Cerebellar nuclear complex (tissue), 1 donor: ENCODE measurements around the gene LGALS7B.
"Not testable (repeated sequence)": the region's sequence is repeated elsewhere in the genome, so short reads cannot be mapped to it uniquely, and the experiment has no call there.

Experiments used
- DNase-seq, 2 experiments: peaks; one replicate each; lab custom pipeline; 2025; lab: John Stamatoyannopoulos, UW

Gene LGALS7B

DNA sequence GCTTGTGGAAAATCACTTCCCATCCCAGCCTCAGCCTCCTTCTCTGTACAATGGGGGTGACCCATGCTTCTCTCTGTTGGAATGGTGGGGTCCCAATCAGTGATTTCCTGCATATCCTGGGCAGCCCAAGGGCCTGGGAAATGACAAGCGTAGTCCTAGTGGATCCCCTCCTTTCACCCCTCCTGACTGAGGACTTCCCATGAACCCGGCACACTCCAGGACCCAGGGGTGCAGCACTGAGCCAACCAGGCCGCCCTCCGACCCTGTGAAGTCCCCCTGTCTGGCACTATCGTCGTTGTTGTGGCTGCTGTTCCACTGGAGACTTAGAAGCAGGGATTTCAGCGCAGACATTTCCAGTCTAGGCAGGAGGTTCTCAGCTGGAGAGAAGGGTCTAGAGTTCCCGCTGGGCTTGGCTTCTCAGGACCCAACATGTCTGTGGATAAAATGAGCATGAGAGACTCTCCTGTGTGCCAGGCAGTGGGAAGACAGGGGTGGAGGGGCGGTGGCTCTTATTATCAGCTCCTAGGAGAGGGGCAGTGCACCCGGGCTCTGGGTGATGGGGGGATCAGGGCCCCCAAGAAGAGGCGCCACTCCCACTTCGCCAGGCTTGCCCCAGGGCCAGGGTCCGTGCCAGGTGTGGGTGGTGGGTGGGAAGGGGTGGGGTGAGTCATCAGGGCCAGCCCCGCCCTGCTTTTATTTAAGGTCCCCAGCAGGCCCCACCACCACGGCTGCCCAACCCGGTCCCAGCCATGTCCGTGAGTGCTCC is at the start of gene LGALS7B:
Gene LGALS7B, plus strand, starts transcription at position 723 of the 766 bp plus-strand sequence. Its CDS starts 27 bp downstream, at position 750.
- no peak for DNase-seq

DNA sequence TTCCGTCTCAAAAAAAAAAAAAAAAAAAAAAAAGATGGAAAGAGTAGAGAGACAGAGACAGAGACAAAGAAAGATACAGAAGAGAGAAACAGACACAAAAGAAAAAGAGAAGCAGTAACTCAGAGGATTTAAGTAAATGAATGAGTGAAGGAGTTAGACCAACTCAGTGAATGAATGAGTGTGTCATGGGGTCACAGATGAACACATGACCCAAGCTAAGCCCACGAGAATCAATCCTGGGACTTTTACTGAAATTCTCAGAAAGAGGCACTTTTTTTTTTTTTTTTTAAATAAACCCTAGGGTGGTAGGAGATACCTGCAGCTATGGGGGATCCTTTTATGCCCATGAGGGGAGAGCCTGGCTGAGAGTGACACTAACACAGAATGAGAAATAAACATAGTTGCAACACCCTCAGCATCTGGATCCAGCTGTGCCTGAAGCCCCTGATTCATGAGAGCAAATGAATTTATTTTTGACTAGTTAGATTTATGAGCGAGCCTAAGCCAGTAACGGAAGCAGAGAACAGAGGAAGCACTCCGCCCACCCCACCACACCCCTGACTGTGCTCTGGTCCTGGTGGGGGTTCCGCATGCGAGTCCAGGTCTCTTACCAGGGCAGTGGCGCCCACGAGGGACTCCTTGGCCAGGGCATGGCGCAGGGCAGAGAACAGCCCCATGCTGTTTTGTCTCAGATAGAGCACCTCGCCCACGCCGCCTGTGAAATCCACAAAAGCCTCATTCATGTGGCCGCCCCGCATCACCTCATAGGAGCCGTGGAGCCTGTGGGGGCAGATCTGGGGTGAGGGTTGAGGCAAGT is 49.4 kb upstream of the LGALS7B start:
- DNase-seq, result no peak

DNA sequence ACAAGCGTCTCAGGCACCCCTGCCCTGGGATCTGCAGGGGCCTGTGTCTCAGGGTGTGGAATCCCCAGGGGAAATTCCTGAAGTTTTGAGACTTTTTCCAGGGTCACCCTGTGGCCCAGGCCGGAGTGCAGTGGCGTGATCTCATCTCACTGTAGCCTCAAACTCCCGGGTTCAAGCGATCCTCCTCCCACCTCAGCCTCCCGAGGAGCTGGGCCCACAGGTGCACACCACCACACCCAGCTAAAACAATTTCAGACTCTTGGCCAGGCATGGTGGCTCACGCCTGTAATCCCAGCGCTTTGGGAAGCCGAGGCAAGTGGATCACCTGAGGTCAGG is 48.8 kb upstream of the LGALS7B start:
- DNase-seq, result no peak

DNA sequence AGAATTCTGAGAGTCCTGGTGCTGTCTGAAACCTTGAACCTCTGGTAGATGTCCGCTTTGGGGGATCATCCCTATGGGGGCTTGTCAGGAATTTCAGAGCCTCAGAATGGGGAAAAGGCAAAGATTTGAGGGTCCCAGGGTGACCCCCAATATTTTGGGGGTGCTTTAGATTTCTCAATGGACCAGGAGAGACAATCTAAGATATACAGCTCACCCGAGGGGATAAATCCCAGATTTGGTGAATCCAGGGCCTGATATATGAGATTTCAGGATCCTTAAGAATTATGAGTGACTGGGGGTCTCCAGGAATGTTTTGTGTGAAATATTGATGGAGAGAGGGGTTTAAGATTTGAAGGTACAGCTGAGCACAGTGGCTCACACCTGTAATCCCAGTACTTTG is 48.1 kb upstream of the LGALS7B start:
- no peak for DNase-seq

DNA sequence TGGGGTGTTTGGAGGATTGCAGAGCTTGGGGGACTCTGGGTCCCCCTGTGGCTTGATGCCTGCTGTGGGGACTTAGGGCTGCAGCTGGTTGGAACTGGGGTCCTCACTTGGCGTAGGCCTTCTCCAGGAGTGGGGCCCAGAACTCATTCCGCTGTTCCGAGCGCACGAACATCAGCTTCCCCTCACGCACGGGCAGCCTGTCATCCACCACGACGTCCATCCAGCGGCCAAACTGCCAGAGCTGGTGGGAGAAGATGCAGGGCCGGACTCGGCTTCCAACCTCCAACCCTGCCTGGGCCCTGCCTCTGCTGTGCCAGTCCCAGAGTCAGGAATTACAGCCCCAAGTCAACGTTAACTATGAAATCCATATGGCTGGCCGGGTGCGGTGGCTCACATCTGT is 47.3 kb upstream of the LGALS7B start:
- no peak for DNase-seq

DNA sequence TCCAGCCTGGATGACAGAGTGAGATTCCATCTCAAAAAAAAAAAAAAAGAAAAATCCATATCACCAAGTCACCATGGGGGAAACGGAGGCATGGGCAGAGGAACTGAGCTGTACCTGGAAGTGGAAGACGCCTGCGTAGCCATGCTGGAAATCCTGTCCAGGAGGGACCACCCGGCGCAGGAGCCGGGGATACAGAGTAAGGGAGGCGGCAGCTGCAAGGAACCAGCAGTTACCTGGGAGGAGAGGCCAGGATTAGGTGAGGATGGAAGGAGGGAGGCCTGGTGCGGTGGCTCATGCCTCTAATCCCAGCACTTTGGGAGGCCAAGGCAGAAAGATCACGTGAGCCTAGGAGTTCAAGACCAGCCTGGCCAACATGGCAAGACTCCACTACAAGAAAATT is 46.7 kb upstream of the LGALS7B start:
- DNase-seq, result no peak

DNA sequence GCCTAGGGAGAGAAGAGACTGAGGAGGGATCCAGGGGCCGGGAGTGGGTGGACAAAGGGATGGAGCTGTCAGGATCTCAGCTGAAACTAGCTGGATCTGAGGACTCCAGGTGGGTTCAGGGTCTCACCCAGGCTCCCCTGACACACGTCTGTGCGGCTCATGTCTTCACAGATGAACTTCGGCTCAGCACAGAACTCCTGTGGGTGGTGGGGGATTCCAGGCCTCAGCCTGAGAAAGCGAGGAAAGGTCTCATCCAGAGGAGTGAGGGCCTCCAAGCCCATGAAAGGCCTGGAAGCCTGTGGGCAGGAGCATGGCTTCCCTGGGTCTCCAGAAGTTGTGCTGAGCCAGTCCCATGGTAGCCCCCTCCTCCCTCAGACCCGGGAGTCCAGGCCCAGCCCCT is 46.1 kb upstream of the LGALS7B start:
- no peak for DNase-seq

DNA sequence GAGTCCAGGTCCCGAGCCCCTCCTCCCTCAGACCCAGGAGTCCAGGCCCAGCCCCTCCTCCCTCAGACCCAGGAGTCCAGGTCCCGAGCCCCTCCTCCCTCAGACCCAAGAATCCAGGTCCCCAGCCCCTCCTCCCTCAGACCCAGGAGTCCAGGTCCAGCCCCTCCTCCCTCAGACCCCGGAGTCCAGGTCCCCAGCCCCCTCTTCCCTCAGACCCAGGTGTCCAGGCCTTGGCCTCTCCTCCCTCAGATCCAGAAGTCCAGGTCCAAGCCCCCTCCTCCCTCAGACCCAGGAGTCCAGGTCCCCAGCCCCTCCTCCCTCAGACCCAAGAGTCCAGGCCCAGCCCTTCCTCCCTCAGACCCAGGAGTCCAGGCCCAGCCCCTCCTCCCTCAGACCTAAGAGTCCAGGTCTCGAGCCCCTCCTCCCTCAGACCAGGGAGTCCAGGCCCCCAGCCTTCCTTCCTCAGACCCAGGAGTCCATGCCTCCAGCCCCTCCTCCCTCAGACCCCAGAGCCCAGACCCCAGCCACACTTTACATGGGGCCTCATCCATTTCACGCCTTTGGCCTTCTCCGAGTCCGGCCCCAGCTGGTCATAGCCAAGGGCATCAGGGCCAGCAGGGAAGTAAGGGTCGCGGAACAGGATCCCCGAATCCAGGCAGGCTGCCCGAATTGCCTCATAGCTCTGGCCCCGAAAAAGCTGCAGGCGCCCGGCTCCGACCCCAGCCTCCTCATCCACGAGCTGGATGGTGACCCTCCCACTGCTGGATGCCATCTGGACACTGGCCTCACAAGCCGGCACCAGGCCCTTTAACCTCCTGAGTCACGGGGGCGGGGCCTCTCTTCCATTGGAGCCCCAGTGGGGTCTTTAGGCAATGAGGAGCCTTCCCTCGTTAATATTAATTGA is 45.4 kb upstream of the LGALS7B start:
- no peak for DNase-seq

DNA sequence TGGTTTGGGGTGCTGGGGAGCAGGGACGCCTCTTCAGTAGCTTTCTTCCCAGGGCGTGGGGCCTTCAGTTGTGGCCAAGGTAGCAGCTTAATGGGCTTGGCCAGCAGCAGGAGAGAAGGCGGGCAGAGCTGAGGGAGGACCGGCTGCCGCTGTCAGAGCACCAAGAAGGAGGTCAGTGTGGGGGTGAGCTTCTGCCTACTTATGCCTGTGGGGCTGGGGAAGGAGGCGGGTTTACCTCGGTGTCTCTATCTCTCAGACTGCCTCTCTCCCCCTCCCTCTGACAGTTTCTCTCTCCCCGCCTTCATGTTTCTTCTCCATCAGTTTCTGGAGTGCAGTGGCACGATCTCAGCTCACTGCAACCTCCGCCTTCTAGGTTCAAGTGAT is 44.7 kb upstream of the LGALS7B start, which contains the start of gene CAPN12:
Gene CAPN12, minus strand, starts transcription at position 177 of the 384 bp plus-strand sequence. CDS start 309 bp downstream, outside the sequence.
- no peak for DNase-seq

DNA sequence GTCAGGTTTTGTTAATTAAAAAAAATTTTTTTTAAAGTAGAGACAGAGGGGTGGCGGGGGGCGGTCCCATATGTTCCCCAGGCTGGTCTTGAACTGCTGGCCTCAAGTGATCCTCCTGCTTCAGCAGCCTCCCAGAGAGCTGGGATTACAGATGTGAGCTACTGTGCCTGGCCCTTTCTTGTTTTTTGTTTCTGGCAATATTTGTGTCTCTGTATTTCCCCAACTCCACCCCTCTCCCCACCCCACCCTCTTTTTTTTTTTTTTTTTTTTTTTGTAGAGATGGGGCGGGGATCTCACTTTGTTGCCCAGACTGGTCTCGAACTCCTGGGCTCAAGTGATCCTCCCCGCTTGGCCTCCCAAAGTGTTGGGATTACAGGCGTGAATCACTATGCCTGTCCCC is 44.1 kb upstream of the LGALS7B start:
- no peak for DNase-seq

DNA sequence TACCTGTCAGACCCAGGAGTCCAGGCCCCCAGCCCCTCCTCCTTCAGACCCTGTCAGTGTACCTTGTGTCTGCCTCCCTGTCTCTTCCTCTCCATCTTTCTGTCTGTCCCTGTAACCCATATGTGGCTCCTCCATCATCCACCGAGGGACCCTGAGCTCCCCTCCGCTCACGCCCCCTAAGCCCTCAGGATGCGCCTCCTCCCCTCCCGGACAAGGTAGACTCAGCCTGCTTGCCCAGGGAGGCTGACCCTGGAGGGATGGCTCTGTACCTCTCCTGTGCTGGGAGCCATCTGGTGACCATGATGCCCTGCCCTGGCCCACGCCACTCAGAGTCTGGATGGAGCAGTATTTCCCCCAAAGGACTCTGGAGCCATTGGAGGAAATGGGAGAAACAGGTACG is 43.7 kb upstream of the LGALS7B start:
- no peak for DNase-seq

DNA sequence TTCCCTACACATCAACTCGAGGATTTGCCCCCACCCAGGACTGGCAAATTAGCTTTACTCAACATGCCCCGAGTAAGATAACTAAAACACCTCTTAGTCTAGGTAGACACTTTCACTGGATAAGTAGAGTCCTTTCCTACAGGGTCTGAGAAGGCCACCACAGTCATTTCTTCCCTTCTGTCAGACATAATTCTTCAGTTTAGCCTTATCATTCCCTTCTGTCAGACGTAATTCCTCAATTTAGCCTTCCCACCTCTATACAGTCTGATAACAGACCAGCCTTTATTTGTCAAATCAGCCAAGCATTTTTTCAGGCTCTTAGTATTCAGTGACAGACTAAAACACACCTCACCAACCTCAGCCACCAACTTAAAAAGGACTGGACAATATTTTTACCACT is 35.2 kb upstream of the LGALS7B start:
- DNase-seq, result not testable (repeated sequence)

DNA sequence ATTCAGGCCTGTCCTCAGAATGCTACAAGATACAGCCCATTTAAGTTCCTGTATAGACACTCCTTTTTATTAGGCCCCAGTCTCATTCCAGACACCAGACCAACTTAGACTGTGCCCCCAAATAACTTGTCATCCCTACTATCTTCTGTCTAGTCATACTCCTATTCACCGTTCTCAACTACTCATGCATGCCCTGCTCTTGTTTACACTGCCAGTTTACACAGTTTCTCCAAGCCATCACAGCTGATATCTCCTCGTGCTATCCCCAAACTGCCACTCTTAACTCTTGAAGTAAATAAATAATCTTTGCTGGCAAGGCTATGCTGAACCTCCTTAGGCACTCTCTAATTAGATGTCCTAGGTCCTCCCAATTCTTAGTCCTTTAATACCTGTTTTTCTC is 34.8 kb upstream of the LGALS7B start:
- not testable (repeated sequence) for DNase-seq

DNA sequence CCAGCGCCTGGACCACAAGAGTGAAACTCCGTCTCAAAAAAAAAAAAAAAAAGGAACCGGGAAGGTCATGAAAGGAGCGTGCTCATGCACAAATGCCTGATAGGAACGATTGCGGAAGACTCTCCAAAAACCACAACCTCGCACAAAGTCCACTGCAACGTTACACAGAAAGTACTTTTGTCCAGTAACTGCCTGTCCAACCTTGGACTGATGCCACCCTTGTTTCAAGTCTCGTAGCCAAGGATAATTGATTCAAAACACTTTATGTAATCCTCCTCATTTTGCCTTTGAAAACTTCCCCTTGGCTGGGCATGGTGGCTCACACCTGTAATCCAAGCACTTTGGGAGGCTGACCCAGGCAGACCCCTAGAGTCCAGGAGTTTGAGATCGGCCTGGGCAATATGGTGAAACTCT is 29.4 kb upstream of the LGALS7B start:
- DNase-seq, result no peak

DNA sequence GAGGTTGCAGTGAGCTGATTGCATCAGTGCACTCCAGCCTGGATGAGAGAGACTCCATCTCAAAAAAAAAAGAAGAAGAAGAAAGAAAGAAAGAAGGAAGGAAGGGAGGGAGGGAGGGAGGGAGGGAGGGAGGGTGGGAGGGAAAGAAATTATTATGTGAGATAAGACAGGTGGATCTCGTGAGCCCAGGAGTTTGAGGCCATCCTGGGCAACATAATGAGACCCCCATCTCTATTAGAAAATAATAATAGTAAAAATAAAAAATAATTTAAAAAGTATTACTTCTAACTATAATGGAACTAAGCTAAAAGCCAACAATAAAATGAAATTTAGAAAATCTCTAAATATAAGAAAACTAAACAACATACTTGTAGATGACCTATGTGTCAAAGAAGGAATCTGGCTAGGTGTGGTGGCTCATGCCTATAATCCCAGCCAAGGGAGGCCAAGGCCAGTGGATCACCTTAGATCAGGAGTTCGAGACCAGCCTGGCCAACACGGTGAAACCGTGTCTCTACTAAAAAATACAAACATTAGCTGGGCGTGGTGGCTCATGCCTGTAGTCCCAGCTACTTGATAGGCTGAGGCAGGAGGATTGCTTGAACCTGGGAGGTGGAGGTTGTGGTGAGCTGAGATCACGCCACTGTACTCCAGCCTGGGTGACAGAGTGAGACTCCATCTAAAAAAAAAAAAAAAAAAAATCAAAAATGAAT is 28.0 kb upstream of the LGALS7B start:
- DNase-seq, result not testable (repeated sequence)

DNA sequence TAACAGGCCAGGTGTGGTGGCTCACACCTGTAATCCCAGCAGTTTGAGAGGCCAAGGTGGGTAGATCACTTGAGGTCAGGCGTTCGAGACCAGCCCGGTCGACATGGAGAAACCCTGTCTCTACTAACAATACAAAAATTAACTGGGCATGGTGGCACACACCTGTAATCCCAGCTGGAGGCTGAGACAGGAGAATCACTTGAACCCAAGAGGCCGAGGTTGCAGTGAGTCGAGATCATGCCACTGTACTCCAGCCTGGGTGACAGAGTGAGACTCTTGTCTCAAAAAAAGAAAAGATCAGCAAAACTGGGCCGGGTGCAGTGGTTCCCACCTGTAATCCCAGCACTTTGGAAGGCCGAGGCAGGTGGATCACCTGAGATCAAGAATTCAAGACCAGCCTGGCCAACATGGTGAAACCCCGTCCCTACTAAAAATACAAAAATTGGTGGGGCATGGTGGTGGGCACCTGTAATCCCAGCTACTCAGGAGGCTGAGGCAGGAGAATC is 27.1 kb upstream of the LGALS7B start:
- not testable (repeated sequence) for DNase-seq

DNA sequence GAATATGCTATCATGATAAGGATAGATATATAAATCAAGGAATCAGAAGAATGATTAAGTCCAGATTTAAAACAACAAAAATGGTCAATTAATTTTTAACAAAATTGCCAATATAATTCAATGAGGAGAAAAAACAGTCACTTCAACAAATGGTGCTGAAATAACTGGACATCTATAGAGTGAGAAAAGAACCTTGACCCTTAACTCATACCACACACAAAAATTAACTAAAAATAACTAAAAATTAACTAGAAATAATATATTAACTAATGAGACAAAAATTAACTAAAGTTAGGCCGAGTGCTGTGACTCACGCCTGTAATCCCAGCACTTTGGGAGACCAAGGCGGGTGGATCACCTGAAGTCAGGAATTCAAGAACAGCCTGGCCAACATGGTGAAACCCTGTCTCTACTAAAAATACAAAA is 25.2 kb upstream of the LGALS7B start:
- DNase-seq, result no peak

DNA sequence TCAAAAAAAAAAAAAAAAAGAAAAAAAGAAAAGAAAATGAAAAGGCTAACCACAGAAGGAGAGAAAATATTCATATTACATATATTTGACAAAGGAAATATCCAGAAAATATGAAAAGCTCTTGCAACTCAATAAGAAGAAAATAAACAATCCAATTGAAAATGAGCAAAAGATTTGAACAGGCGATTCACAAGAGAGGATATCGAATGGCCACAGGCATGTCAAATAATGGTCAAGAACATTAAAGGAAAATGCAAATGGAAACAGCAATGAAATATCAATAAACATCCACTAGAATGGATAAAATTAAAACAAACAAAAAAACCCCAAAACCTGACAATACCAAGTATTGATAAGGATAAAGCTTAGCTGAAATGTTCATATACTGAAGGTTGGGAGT is 23.8 kb upstream of the LGALS7B start:
- DNase-seq, result no peak

DNA sequence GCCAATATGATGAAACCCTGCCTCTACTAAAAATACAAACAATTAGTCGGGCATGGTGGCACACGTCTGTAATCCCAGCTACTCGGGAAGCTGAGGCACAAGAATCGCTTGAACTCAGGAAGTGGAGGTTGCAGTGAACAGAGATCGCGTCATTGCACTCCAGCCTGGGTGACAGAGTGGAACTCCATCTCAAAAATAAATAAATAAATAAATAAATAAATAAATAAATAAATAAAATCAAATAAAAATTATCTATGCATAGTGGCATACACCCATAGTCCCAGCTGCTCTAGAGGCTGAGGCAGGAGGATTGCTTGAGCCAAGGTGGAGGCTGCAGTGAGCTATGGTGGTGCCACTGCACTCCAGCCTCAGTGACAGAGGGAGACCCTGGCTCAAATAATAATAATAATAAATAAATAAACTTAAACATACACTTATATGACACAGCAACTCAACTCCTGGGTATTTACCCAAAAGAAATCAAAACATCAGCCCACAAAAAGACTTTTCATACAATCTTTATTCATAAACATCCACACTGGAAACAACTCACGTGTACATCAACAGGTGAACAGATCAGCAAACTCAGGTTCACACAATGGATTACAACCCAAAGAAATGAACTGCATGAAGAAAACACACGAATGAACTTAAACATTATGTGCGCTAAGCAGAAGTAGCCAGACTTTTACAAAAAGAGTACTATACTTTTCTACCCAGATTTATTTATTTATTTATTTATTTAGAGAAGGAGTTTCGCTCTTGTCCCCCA is 22.5 kb upstream of the LGALS7B start:
- DNase-seq, result no peak

DNA sequence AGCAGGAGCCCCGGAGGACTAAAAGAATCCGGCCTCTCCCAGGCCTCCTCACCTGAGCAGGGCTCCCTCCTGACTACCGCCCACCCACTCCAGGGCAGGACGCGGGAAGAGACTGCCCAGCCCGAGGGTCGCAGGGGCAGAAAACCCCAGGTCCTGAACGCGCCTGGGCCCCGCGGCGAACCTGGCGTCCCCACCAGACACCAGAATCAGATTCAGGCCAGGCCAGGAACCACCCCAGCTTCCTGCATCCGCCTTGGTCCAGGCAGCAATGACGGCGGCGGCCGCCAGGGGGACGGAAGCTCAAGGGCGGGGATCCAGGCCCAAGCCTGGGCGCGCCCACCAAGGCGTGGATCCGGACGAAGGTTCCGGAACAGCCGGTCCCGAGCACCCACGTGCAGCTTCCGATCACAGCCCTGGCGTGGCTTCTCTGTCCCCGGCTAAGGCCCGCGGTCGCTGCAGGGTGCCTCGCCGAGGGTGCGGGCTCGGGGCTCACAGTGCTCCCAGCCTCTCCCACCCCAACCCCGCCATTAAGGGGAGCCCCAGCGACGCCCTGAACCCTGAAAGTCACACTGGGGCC is 19.3 kb upstream of the LGALS7B start:
- DNase-seq, result no peak
